ENCODE measurements around the gene MLH3.
"Not testable (repeated sequence)": the region's sequence is repeated elsewhere in the genome, so short reads cannot be mapped to it uniquely, and the experiment has no call there.

Gene MLH3
- 35.0 to 58.9 (median 45.7) reads per million in 3 experiments for total RNA-seq

DNA sequence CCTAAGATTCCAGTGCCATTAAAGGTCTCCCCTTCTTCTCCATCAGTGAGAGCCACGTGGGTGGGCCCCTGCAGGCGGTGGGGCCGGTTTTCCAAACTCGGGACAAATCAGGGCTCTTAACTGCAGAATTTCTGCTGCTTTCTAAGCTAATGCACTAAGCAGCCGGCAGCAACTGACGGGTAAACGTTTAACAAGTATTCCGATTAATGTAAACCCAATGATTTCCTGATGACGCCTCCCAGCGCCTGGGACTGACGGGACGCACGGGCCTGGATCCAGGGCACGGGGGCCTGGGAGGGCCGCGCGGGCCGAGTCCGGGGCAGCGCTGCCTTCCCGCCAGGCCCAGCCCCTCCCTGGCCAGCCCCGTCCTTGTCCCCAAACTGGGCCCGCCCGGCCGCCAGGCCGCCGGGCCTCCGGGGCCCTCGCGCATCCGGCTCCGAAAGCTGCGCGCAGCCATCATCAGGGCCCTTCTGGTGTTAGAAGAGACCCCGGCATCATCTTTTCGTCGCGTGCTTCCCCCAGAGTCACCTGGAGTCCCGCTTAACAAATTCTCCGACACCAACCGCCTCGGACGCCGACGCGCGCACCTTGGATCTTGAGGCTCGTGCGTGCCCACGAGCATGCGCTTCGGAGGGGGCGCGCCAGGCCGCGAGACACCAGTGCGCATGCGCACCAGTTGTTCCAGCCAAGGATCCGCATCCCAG, at the start of gene MLH3:
MLH3 (minus strand) TSS at position 616 of the 704 bp plus-strand sequence. CDS start 1,812 bp downstream, outside the sequence.
- DNase-seq = peak; percentile 78

DNA sequence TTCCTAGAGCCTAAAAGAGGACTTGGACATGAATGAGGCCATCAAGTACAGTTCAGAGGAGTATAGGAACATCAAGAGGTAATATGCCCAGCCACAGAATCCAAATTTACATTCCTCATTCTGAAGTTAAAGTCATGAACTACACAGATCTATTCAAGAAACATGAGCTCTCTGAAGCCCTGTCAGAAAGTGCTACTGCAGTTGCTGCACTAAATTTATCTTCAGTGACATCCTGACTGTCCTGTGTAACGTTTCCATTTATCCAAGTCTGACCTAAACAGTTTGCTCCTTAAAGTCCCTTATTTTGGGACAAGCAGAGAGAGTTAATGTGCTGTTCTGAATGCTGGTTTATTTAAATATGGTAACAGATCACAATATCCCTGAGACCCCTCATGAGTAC, 47.4 kb upstream of the MLH3 start:
- DNase-seq = no peak

DNA sequence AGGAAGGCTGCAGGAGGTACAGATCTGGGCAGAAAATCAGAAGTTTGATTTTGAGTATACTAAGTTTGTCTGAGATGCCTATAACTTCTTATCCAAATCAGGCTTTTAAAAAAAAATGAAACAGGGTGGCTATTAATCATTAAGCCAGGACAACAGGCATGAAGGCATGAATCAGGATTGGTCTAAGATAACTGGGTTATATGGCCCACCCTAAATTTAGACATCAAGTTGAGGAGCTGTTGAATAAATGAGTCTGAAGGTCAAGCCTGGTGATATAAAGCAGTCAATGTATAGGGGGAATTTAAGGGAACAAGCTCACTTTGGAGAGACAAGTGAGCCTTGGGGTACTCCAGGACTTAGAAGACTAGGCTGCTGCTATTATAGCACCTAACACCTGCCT, 46.9 kb upstream of the MLH3 start:
- DNase-seq = no peak

DNA sequence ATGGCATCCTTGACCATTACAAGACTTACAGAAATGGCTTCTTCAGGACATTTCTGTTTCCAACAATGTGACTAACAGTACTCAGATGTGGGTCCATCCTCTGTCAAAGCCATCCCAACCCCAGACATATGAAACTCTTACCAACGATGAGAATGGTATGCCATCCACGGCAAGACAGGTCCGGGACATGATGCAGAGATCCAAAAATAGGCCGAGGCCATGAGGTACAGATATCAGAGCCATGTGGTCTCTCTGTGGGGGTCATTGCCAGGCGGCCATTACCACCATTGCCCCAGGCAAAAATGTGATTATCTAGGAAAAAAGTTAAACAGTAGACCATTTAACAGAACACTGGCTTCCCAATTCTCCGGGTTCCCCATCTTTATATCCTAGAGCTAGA, 45.7 kb upstream of the MLH3 start:
- no peak for DNase-seq

DNA sequence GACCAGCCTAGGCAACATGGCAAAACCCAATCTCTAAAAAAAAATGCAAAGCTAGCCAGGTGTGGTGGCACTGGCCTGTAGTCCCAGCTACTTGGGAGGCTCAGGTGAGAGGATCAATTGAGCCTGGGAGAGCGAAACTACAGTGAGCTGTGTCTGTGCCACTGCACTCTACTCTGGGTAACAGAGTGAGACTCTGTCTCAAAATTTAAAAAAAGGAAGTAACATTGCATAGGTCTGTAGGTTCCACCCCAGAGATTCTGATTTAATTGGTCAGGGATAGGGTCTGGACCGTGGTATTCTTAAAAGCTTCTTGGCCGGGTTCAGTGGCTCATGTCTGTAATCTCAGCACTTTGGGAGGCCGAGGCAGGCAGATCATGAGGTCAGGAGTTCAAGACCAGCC, 44.4 kb upstream of the MLH3 start:
- DNase-seq = no peak

DNA sequence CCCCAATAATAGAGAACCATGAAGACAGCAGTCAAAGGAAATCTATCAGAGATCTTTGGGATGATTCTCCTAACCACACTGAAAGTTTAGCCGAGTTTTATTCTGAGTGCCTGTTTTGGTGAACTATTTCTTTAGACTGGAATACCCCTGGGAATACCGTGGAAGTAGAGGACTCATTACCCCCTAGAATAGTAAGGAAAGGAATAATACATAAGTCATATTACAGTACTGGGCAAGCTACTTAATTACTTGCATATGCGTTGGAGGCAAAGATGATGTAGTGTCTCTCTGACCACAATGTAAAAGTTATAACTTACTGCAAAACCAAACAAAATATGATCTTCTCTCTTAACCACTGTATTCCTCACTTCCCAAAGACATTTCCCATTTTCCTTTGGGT, 43.6 kb upstream of the MLH3 start:
- no peak for DNase-seq

DNA sequence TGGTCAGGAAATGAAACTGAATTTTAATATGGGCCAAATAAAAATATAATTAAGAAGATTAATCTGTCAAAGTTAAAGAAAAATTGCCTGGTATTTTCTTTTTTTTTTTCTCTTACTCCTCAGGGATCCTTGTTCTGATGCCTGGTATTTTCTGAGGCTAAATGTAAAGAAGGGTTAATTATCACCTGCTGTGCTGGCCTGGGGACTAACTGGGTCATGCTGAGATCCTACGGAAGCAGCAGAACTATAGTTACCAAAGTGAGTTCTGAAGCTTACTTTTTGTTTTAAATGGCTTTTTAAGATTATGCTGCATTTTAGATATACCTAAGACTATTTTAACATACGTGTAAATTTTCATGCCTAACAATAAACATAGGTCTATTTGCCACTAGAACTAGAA, 41.4 kb upstream of the MLH3 start:
- DNase-seq = no peak

DNA sequence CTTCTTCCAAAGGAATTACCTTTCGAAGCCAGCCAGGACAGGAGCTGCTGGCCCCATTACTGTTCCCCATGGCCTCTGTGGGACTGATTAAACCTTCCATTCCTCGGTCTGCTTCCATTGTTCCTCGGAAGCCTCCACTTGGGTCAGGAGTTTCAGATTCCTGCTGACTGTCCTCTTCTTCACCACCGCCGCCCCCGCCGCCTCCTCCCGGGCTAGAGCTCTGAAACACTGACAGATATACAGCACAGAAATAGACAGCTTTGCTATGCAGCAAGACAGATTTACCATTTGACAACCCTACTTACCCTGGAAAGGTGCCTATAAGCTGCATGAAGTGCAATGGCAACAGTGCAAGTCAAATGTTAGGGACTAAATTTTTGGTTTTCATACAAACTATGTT, 40.0 kb upstream of the MLH3 start:
- no peak for DNase-seq

DNA sequence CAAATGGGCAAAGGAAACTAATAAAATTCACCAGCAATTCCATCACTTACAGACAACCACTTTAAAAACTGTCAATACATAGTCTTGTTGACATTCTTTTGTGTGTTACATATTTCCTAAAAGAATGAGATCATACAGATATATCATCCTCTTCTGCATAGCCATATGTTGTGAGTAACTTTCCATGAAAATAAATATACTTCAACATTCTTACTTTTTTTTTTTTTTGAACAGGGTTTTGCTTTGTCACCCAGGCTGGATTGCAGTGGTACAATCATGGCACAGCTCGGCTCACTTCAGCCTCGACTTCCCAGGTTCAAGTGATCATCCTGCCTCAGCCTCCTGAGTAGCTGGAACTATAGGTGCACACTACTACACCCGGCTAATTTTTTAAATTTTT, 39.1 kb upstream of the MLH3 start:
- no peak for DNase-seq

DNA sequence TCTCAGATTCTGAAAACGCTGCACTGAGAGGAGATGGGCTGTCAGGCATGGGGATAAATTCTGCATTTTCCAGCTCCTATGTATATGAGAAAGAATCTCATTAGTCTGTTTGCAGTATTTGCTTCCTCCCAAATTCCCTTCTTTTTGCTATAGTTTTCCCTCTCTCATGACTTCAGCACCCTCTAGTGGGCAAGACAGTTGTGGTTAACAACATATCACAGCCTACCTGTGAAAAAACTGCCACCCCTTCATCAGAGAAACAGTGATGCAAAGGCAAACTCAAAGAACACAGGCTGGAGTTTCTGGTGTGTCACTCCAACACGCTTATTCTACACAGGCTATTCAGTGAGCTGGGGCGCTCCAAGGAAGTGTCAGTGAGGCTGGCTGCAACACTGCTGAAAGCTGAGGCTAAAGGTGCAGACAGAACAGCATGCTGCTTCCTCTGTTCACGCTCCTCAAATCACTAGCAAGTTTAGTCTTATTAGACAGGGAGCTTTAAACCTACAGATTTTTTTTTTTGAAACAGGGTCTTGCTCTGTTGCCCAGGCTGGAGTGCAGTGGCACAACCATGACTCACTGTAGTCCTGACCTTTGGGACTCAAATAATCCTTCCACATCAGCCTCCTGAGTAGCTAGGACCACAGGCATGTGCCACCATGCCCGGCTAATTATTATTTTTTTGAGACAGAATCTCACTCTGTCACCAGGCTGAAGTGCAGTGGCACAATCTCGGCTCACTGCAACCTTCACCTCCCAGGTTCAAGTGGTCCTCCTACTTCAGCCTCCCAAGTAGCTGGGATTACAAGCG, 37.5 kb upstream of the MLH3 start:
- DNase-seq = peak; percentile 39

DNA sequence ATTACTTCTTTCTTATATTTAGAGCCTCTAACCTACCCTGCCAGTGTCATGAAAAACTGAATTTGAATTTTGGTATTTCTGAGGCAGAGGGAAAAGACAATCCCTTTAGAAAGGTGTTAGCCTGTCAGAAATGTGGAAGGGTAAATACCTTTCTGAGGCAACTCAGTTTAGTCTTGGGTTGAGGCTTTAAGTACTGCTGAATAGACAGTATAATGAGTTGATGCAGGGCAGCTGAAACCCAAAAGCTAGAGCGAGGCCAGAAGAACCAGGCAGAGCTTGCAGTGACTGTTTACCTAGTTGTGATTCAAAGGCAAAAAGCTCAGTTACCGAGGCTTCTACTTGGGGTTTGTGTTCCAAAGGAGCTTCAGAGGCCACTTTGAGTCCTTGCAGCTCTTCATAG, 36.9 kb upstream of the MLH3 start:
- no peak for DNase-seq

DNA sequence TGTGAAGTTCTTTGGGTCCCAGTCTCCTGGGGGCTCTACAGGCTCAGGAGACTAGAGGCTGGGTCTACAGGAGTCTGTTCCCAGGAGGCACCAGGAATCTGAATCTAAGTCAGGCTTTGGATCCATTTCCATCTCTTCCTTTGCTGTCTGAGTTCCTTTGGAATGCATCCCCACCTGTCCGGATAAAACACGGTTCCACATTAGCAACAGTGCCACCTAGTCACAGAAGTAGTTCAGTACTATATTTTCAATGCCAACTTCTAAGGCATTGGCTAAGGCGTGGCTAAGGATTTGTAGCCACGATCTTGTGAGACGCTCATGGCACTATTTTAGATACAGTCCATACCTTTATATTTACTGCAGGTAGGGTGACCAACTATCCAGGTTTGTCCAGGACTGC, 33.2 kb upstream of the MLH3 start:
- DNase-seq = no peak

DNA sequence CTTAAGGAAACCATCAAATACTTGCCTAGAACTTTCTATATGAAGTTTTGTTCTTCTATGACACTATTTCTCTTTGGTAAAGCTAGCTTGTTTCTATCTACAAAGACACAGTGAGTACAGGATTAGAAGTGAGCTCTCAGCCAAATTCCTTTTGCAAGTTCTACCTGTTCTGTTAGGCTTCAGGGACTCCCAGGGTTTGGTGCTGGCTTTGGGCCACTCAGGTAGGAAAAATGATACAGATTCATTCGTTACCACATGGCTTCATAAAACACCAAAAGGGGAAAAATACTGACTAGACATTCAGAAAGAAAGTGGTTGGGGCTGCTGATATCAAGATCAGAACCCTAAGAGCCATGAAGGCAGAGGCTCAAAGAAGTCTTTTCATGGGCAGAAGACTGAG, 32.0 kb upstream of the MLH3 start:
- DNase-seq = no peak

DNA sequence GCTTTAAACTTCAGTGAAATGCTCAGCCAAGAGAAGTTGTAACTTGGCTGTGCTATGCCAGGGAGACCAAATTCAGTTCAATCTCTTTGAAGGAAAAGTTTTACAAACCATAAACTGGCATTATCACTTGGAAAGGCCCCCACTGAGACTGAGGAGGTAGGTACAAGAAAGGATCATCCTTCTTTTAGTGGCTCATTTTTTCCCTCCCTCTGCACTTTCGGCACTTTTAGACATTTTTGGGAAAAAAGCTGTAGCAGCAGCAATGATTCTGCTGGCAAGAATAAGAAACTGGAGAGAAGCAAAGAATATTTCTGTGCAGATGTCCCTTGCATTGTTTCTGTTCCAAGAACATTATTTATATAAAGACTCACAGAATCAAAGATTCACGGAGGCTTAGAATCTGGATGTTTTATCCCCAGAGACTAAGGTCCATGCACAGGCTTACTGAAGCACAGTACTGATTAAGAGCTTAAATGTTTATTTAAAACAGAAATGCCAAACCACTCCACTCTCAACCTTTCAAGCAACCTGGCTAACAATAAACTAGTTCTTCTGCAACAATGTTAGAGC, 30.5 kb upstream of the MLH3 start:
- DNase-seq = no peak

DNA sequence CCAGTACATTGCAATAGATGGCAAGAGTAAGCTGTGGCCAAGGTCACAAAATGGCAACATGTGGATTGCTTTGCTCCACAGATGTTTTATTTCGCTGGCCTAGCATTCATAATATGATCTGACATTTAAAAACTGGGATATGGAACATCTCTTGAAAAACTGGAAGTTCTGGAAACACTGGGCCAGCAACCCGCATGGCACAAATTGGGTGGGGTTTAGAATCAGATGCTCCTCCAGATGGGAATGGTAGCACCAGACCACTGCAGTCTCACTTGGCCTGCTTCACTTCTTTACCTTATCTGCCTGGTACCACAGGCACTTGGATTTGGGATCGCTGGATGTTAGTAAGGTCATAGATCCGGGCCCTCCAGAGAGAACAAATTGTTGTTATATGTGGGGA, 28.3 kb upstream of the MLH3 start:
- DNase-seq = no peak

DNA sequence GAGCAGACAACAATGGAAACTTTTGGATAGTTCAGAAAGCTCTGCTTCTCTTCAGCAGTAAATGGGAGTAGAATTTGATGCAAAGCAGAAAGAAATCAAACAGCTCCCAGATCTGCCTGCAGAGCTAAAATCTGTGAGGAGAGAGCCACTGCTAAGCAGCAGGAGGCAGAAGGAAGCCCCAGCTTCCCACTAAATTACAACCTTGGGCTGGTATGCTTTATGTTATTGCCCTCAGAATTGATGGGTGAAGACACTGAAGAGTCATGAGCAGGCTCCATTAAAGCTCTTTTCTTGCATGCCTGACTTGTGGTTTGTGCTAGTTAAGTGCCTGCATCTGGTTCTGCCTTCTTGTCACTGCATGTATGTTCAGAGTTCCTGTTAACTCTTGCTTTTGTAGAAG, 26.5 kb upstream of the MLH3 start:
- DNase-seq = no peak

DNA sequence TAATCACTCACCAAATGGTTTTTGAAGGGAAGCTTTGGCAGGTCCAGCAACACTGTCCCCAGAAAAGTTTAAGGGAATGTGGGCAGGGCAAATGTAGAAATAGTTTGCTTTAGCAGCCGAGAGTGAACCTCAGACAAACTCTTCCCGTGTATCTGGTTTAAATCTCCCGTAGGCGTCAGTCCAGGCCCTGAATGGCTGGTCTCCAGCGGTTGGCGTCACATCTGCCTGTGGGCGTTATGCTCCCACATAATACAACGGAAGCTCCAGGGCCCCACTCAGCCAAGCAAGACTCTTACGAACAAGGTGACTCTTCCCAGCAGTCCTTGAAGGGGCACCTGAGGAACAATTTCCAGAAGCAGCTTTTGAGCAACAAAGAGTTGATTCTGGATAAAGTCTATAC, 19.1 kb upstream of the MLH3 start:
- DNase-seq = no peak

DNA sequence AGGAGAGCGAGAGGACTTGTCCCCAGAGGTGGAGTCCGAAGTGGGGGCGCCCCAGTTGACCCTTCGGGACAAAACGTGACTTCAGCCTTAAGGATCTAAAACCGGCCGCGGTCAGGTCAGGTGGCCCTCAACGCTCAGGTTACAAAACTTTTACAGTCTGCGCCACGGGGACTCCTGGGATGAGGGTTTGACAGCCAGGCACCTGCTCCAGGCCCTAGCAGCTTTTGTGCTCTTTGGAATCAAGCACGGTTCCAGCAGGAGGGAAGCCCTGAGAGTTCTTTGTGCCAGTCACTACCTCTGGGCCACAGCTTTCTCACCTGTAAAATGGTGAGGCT, 18.5 kb upstream of the MLH3 start:
- no peak for DNase-seq

DNA sequence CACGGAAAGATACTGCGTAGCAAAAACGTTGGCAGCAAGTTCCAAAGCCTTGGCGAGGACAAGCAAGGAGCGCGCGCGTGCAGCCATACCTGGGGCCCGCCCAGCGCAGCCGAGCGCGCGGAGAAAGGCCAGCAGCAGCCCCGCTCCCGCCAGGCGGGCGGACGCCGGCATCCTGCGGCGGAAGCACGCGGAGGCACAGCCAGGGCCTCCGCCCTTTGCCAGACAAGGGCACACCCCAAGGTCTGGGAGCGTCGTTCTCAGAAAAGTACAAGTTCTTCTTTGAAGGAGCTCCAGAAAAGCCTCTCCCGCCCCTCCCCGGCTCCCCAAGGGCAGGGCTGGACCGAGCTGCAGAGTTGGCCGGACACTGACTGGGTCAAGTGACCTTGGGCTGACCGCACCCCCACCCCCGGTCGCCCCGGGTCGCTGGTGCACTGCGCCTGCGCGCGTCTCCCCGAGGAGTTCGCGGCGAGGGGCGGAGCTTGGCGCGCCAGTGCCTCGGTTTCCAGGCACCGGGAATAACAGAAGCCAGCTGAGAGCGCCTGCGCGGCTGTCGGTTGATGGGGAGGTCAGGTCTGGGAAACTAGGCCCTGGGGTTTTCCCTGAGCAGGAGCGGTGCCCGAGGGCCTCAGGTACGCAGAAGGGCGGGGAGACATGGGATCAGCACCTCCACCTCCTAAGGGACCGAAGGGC, 18.0 kb upstream of the MLH3 start, which contains the start of gene ZC2HC1C:
ZC2HC1C (plus strand) TSS at position 521 of the 690 bp plus-strand sequence. CDS start 933 bp downstream, outside the sequence.
- peak; percentile 31 for DNase-seq

DNA sequence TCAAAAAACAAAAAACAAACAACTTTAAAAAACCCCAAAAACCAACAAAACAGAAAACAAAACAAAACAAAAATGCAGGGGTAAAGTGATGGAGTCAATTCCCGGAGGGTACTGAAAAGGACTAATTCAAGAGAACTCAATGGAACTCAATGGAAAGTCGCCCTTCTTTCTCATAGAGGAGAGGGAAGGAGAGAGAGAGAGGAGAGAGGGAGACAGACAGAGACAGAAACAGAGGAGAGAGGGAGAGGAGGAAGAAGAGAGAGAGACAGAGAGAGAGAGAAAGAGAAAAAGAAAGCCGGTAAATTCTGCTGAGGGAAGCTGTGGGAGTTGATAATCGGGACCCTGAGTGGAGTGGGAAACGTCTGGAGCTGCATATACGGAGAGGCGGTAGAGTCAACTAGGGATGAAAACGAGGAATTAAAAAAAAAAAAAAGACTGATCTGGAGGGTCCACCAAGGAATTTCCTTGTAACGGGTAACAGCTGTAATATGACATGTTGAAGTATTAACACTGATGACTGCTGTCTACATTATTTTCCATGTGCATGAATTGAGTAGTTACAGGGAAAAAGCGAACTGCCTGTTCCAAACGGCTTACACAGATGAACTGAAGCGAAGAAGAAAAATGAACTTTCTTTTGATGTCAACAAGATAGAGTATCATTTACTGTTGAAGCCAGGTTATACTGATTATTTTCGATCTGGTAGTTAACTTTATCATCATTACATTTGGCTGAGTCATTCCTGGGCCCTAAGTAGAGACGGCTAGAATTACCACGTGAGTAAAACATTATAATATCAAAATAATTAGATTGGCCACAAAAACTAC, 17.2 kb upstream of the MLH3 start:
- DNase-seq = no peak

DNA sequence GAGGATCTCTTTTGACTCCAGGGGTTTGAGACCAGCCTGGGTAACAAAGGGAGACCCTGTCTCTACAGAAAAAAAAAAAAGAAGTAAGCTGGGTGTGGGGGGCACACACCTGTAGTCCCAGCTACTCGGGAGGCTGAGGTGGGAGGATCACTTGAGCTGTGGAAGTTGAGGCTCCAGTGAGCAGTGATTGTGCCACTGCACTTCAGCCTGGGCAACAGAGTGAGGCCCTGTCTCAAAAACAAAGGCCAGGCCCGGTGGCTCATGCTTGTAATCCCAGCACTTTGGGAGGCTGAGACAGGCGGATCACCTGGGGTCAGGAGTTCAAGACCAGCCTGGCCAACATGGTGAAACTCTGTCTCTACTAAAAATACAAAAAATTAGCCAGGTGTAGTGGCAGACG, 16.5 kb upstream of the MLH3 start:
- not testable (repeated sequence) for DNase-seq

DNA sequence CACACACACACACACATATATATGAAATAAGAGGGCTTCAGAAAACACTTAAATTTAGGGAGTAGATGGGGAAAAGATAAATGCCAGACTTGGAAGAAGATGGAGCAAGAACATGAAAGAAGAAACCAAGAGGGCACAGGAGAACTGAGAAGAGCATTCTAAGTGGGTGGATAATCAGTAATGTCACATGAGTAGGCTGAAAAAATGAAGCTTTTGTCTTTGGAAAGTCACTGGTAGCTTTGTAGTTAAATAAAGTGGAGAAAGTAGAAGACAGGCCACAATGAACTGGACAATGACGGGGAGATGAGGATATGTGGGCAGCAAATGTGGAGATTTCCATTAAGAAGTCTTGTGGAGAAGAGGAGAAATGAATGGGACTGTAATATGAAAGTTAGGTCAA, 15.9 kb upstream of the MLH3 start:
- no peak for DNase-seq

DNA sequence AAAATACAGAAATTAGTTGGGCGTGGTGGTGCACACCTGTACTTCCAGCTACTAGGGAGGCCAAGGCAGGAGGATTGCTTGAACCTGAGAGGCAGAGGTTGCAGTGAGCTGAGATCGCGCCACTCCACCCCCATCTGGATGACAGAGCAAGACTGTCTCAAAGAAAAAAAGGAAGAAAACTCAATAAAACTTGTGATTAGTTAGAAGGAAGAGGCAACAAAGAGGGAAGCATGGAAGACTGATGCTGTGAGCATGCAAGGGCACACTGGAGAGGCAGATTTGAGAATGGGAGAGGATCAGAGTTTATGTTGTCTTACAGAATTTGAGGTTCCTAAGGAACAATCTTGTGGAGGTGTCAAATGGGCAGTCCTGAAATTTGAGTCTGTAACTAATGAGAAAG, 15.4 kb upstream of the MLH3 start:
- no peak for DNase-seq
